ENCODE measurements around the gene OVCA2.

Gene OVCA2

GRCh38 chr17:2015314-2015713, 26.5 kb upstream of the OVCA2 start:
- DNase-seq: no peak

DNA sequence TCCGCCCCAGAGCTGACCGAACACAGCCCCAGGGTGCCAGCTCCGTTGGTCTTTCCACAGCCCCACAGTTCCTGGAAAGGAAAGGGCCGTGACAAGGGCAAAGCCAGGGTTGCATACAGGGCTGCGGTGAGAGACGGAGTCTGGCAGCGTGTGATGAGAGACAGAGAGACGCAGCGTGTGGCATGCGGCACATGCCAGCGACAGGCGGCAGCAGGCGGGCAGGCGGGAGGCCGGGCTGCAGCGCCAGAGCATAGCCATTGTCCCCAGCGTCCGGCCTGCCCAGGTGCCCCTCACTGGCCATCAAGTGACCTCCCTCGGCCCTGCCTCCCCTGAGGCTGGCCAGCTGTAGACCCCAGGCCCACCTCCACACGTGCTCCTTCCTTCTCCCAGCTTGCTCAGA, 25.3 kb upstream of the OVCA2 start:
- DNase-seq: no peak

DNA sequence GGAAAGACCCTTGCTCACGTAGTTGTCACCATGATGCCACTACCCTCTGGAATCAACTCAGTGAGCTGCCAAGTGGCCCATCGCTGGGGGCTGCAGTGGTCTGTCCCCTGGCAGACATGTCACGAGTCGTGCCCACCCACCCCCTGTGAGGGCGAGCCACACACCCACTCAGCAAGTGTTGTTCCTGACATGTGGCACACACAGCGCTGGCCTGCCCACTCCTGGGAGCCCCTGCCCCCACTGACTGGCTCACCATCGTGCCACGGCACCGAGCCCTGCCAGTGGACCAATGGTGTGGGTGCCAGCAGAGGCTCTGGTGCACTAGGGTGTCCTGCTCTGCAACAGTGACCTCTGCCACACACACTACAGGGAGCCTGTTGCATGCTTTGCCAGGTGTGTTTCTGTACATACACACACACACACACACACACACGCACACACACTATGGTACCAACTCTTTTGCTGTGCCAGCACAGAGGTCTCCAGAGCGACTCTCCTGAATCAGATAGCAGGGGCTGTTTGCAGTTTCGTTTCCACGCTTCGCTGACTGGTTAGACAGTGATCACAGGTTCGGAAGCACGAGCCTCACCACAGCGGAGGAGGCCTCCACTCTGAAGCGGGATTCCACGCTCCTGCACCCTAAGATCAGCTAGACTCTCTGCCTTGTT, 24.4 kb upstream of the OVCA2 start:
- DNase-seq: no peak

DNA sequence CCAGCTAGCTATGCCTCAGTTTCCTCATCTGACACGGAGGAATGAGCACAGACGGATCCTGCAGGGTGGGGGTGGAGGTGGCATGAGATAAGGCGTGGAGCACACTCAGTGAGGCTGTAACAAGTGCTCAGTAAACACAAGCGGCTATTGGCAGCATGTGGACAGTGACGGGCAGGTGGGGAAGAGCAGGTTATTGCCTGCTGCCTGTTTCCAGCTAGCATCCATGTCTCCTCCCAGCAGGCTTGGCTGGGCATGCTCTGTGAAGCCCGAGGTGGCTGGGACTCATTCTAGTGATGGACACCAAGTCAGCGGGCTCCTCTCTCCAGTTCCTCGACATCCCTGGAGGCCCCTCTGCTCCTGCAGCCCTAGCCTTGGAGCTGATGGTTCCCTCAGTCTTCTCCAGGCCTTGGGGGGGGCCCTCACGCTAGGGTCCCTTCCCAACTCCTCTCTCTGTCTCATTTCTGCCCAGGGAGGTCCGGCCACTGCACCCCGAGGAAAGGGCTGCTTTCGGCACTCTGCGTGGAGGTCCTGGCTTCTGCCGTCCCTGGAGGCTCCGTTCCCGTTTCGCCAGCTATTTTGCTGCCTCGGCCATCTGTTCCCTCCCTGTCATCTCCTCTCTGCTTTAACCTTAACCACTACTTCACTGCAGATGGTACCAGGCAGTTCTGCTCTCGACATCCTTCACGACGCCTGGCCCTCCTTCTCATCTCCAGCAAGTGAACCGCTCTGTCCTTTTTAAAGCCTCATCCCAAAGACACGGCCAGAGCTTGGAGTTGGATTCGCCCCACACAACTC, 22.9 kb upstream of the OVCA2 start:
- DNase-seq: peak; percentile 69 to 83

DNA sequence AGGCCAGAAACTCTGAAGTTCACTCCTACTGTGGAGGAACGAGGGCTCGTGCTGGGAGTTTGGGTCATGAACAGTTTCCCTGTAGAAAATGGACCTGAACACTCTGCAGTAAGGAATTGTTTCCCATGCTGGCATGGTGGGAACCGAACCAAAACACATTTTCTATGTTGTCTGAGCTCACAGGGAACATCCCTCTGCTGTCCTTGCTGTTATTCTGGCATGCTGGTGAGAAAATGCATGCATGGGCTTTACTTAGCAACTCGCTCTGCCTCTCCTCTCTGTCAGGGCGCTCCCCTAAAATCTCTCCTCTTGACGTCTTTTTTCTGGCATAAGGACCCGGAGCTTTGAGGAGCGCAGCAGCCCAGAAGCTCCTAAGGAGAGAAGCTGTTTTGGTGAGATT, 22.1 kb upstream of the OVCA2 start:
- DNase-seq: no peak

DNA sequence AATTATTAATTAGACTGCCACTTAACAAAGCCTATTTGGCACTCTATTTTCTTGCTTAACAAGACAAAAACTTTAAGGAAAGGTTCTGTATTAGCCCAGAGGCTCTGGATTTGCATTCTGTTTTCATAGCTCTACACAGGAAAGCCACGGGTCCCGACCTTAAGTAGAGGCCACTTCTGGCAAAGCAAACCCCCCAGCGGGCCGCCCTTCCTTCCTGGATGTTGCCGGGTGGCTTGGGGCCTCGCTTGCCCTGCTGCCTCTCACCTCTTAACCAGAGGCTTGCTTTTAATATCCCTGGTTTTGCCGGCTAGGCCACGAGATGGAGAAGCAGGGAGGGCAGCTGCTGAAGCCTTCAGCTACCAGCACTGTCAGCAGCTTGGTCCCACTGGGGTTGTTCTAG, 21.1 kb upstream of the OVCA2 start:
- DNase-seq: no peak

DNA sequence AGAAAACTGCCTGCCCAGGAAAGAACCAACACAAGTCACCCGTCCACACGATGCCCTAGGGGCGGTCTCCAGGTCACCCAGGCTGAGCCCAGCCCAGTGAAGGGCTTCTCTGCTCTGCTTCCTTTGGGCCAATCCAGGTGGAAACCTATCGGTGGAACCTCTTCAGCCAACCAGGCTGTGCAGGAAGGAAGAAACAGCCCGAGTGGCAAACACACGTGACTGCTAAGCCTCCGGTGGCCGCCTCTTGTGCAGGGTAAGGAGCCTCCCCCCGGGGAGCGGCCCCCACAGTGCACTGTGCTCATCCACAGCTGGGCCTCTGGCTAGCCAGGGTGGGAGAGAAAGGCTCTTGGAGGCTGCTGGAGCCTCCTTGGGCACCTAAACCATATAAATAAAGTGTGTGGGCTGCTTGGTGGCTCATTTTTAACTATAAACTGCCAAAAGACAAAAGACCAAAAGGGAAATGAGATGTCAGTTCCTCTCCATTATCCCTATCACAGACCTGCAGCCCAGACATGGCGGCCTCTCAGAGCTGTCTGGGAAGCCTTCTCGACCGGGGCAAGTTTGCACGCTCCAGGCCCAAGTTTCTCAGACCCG, 19.1 kb upstream of the OVCA2 start:
- no peak for DNase-seq

GRCh38 chr17:2023256-2023655, 18.6 kb upstream of the OVCA2 start:
- no peak for DNase-seq

DNA sequence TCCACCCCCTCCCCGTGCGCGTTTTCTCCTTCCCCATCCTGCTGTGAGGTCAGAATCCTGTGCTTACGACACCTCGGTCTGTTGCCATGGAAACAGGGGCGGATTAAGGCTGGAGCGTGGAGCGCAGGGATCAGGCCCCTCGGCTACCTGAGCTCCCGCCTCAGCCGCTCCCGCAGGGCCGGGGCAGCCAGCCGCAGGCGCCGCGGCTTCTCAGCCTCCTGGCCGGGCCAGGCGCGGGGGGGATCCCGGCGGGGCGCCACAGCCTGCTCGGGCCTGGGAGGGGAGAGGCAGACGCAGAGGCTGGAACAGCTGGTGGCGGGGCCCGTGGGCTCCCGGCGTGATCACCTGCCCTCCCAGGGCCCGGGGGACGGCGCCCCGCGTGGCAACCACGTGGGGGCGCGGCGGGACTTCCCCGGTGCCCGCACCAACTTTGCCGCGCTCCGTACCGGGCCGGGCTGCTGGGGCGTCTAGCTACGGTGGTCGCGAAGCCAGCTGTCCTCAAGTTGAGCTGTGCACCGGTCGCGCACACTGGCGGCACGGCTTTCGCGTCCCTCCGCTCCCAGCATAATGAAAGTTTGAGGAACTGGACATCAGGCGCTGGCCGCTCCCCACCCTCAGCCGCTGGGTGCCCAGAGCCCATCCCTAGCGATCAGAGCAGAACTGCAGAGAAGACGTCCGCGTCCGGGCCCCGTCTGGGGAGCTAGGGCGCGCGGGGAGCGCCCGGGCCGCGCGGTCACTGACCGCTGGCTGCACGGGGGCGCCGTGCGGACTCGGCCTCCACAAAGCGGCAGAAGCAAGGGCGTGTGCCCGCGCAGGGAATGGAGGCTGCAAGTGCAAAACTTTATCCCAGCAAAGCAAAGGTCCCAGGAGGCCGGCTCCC, 17.9 kb upstream of the OVCA2 start:
- peak; percentile 71 to 84 for DNase-seq

DNA sequence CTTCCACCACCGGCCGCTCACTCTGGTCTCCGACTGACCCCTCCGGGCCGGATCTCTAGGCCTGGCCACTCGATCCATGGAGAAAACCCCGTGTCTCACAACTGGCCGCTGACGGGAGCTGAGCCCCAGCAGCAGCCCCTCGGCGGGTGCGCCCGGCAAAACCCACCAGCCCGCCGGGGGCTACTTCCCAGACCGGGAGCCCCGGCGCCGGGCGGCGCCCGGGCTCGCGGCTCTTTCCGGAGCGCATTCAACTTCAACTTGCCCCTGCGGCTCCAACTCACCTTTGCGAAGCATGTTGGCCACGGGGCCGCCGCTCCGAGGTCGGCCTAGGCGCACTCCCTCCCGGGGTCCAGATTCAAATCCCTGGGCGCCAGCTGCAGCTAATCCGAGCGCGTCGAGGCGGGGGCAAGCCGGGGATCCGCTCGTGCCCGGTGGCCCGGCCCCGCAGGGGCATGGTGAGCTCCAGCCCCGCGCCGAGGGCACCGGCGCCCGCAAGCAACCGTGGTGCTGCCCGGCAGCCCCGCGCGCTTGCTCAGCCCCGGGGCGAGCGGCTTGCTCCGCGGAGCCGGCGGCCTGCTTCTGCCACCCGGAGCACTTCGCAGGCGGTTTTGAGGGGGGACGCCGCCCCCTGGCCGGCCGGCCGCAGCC, 17.1 kb upstream of the OVCA2 start:
- DNase-seq: no peak

DNA sequence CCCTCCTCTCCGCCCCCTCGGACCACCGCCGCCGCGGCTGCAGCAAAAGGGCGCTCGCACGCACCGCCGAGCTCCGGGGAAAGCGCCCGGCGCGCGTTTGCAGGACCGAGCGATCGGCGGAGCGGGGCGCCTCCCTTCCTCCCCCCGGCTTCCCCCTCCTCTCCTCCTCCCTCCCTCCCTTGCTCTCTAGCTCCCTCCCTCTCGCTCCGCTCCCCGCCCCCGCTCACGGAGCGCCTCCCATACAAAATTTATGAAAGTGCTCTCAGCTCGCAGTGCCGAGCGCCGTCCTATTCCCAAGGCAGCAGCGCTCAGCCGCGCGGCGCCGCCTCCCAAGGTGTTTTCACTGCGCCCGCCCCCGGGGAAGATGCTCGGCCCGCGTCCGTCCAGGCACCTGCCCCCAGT, 16.6 kb upstream of the OVCA2 start, which contains the start of gene RTN4RL1:
RTN4RL1 (minus strand) TSS at position 115 of the 402 bp plus-strand sequence. CDS start 469 bp downstream, outside the sequence.
- DNase-seq: peak; percentile 53 to 73

GRCh38 chr17:2025622-2026309, 16.1 kb upstream of the OVCA2 start:
- peak; percentile 41 to 76 for DNase-seq

- no peak for DNase-seq
Observed at GRCh38 chr17:2027528-2028233, 14.1 kb upstream of the OVCA2 start.

- no peak for DNase-seq
Observed at GRCh38 chr17:2028234-2028614, 13.6 kb upstream of the OVCA2 start.

DNA sequence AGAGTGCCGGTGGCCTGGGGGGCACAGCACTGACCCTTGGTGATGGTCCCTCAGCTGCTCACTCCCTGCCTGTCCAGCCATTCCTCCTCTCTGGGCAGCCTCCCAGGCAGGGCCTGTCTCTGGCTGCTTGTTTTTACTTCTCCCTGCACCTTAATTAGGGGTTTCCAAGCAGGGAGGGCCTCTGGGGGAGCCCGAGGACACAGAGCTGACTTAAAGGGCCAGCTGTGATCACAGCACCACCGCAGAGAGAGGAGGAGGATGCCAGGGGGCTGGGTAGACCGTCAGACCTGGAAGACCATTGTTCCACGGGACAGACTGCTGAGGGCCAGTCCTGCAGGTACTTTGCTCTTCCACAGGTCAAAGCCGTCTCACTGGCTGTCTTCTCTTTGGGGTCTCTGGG, 13.1 kb upstream of the OVCA2 start:
- DNase-seq: no peak

DNA sequence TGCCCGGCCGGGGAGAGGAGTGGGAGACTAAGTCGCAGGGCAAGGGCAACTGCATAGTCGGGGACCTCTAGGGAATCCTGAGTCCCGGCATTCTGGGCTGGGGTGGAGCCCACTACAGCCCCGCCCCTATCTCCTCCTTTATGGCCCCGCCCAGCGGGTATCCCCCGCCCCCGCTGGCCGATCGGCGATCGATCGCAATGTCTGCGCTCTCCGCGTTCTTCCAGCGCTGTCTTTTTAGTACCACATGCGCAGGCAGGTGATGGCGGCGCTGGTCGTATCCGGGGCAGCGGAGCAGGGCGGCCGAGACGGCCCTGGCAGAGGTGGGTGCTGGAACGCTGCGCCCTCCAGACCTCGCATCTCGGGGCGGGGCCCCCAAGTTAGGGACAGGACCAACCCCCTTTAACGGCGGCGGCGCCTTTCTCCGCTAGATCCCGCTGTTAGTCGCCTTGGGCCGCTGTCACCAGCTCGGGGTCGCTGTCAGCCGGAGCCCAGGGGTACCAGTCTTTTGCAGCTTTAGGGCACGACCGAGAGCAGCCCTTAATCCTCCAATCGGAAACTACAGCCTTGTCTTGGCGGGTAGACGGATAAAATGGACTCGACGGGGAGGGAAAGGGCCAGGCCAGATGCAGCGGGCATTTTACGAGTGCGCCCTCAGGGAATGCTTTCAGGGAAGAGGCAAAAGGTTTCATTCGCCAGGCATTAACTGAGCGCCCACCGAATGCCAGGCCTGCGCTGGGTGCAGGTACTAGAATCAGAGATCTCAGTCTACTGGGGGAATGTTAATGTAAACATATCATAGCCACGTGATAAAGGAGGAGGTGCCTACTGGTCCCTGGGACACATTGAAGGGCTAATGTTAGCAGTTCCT, 11.7 kb upstream of the OVCA2 start, which contains the start of gene DPH1:
DPH1 (plus strand) TSS at position 243 of the 868 bp plus-strand sequence; CDS start at position 260, 17 bp downstream.
- peak; percentile 55 to 84 for DNase-seq

DNA sequence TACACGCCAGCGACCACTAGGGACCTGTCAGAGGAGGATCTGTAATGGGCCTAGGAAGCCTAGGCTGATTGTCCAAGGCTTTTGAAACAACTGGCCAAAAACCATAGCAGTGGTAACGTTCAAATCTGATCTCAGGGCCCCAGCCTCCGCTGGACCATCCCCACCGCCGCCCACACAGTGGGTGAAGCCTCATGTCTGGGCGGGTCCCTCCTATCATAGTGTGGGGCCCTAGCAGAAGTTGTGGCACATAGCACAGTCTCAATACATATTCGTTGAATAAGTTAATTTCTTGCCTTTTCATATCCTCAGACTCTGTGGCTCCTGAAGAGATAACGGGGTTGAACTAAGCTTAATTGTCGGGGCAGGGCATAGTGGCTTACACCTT, 11.1 kb upstream of the OVCA2 start:
- no peak for DNase-seq

DNA sequence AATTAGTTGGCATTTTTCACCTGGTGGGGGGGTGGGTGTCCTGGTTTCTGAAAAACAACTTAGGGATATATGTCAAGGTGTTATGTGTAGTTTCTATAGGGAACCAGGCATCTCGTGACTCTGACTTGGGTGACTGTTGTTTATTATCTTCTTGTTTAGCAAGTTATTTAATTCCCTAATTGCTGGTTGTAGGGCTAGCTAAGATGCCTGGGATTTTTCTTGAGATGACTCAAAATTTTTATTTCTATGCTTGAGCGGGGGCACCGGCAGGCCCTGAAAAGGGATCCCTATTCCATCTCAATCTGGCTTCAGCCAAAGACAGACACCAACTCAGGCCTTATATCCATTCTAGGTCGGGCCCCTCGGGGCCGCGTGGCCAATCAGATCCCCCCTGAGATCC, 8.7 kb upstream of the OVCA2 start:
- DNase-seq: no peak

- DNase-seq: peak in 1 of 2 experiments; percentile 25
Observed at GRCh38 chr17:2034157-2034556, 7.7 kb upstream of the OVCA2 start.
